Endothelial cell of umbilical vein (primary cell): Measurements from ENCODE around the gene FOXJ3. TPM values are rescaled to one million over a fixed set of nuclear protein-coding genes. Genes with fewer than 3 reads are reported as not detected.

Experiments used
- BruUV-seq: library from RNA; stranded (reverse); fragments of 400-500 nt; replicated peaks from 2 replicates; lab custom pipeline; 2021; lab: Mats Ljungman, UMichigan
- CTCF ChIA-PET: fragments of 300-600, 350-600 bp; sonication (Branson Sonifier 250); formaldehyde crosslinking; loops from one replicate; lab custom pipeline; 2021; ENCODE audit warnings: antibody characterized with exemption, inconsistent platforms; lab: Charles Lee
- POLR2A ChIA-PET: fragments of 300-600, 350-600 bp; sonication (Branson Sonifier 250); formaldehyde crosslinking; loops from one replicate; lab custom pipeline; 2021; ENCODE audit warnings: antibody characterized with exemption, inconsistent platforms; lab: Charles Lee
- DNase-seq: peaks from one replicate; pipeline ENCODE4 v3.0.0-alpha.2; 2011; ENCODE audit warnings: low read depth, low spot score
- FAIRE-seq: peaks from 2 replicates; lab custom pipeline; 2011; peaks lifted over from hg19 to GRCh38; lab: Jason Lieb, UNC
- H2AFZ ChIP-seq: 2 replicates; pipeline ENCODE4 v1.6.0; 2012; ENCODE audit warnings: low read depth, low read length, control low read depth, inconsistent platforms
- H3K27ac ChIP-seq: 2 replicates; pipeline ENCODE4 v1.5.1; 2011; ENCODE audit warnings: low read depth, mild to moderate bottlenecking, control low read depth, low read length, moderate library complexity; ENCODE audit not compliant: insufficient read depth
- H3K27me3 ChIP-seq, 2 experiments: 2 replicates each; pipeline versions ENCODE4 v1.6.0 to v1.6.1; 2011; ENCODE audit warnings: low read length in 2 of 2, mixed read lengths in 1 of 2; ENCODE audit not compliant: control insufficient read depth in 2 of 2, insufficient read depth in 2 of 2
- H3K36me3 ChIP-seq, 2 experiments: 2 replicates in 1 of 2; 3 replicates in 1 of 2; pipeline ENCODE4 v1.5.1; 2011; ENCODE audit warnings: low read length in 2 of 2, mild to moderate bottlenecking in 1 of 2, moderate library complexity in 1 of 2; ENCODE audit not compliant: control insufficient read depth in 2 of 2, insufficient read depth in 2 of 2; ENCODE audit errors: extremely low read depth in 1 of 2
- H3K4me1 ChIP-seq: 3 replicates; pipeline ENCODE4 v1.5.1; 2011; ENCODE audit warnings: mild to moderate bottlenecking, low read length; ENCODE audit not compliant: control insufficient read depth, insufficient read depth; ENCODE audit errors: extremely low read depth
- H3K4me2 ChIP-seq: 2 replicates; pipeline ENCODE4 v1.6.1; 2011; ENCODE audit warnings: low read length, control low read depth, mixed read lengths; ENCODE audit not compliant: insufficient read depth
- H3K4me3 ChIP-seq, 3 experiments: fragments of 200-600 bp in 1 of 3; sonication (generic), shearing (Covaris generic) in 1 of 3; replicated peaks in 1 of 3; 2 replicates each; pipeline ENCODE4 v1.5.1; 2011 to 2016; ENCODE audit warnings: control low read depth in 3 of 3, low read length in 3 of 3, mild to moderate bottlenecking in 2 of 3, inconsistent platforms in 1 of 3, low read depth in 1 of 3, moderate library complexity in 1 of 3; ENCODE audit not compliant: insufficient read depth in 1 of 3
- H3K79me2 ChIP-seq: 2 replicates; pipeline ENCODE4 v1.6.0; 2012; ENCODE audit warnings: low read length, inconsistent platforms; ENCODE audit not compliant: control insufficient read depth, insufficient read depth
- H3K9ac ChIP-seq: replicated peaks from 2 replicates; pipeline ENCODE3; 2011; ENCODE audit warnings: low read length, control low read depth; ENCODE audit not compliant: insufficient read depth; ENCODE audit errors: extremely low read depth
- H3K9me1 ChIP-seq: replicated peaks from 3 replicates; pipeline ENCODE4 v1.6.0; 2011; ENCODE audit warnings: mild to moderate bottlenecking, low read length; ENCODE audit not compliant: control insufficient read depth, insufficient read depth; ENCODE audit errors: extremely low read depth
- H3K9me3 ChIP-seq: replicated peaks from 2 replicates; pipeline ENCODE4 v1.5.1; 2012; ENCODE audit warnings: low read length, inconsistent platforms; ENCODE audit not compliant: control insufficient read depth, insufficient read depth
- H4K20me1 ChIP-seq: replicated peaks from 2 replicates; pipeline ENCODE3; 2011; ENCODE audit warnings: mild to moderate bottlenecking, low read length; ENCODE audit not compliant: control insufficient read depth, insufficient read depth; ENCODE audit errors: extremely low read depth
- CTCF ChIP-seq, 2 donors: IDR thresholded peaks; 1 replicate in 1 of 2; 2 replicates in 1 of 2; pipeline ENCODE4 v1.5.1; 2011; ENCODE audit warnings: low read length in 2 of 2, mild to moderate bottlenecking in 2 of 2, moderate library complexity in 2 of 2, control low read depth in 1 of 2, inconsistent platforms in 1 of 2, low read depth in 1 of 2; ENCODE audit not compliant: insufficient read depth in 1 of 2; ENCODE audit errors: extremely low read depth in 1 of 2
- EZH2 ChIP-seq: IDR thresholded peaks from 2 replicates; pipeline ENCODE4 v1.6.1; 2012; ENCODE audit warnings: borderline replicate concordance, low read depth, mild to moderate bottlenecking, moderate library complexity, low read length, inconsistent platforms; ENCODE audit not compliant: severe bottlenecking
- FOS ChIP-seq: IDR thresholded peaks from 2 replicates; pipeline ENCODE4 v1.6.1; 2011; ENCODE audit warnings: mild to moderate bottlenecking, low read length, moderate library complexity, borderline replicate concordance; ENCODE audit not compliant: insufficient read depth
- GATA2 ChIP-seq: IDR thresholded peaks from 2 replicates; pipeline ENCODE4 v1.7.0; 2011; ENCODE audit warnings: low read depth, mild to moderate bottlenecking, moderate library complexity, mixed read lengths, low read length; ENCODE audit not compliant: insufficient read length, insufficient read depth
- JUN ChIP-seq: IDR thresholded peaks from 2 replicates; pipeline ENCODE4 v1.6.1; 2011; ENCODE audit warnings: borderline replicate concordance, low read depth; ENCODE audit not compliant: insufficient read length, insufficient read depth
- MAX ChIP-seq: IDR thresholded peaks from 2 replicates; pipeline ENCODE4 v1.6.1; 2011; ENCODE audit not compliant: insufficient read depth, insufficient read length
- MYC ChIP-seq: IDR thresholded peaks from one replicate; pipeline ENCODE4 v1.6.1; 2011; ENCODE audit warnings: mild to moderate bottlenecking, low read depth, low read length
- POLR2A ChIP-seq: IDR thresholded peaks from 2 replicates; pipeline ENCODE4 v1.6.1; 2012; ENCODE audit warnings: low read depth, mild to moderate bottlenecking, control low read depth, low read length
- POLR2AphosphoS5 ChIP-seq: IDR thresholded peaks from 2 replicates; pipeline ENCODE4 v1.6.1; 2012; ENCODE audit warnings: low read depth, mild to moderate bottlenecking, control low read depth, low read length, moderate library complexity; ENCODE audit not compliant: insufficient read depth
- dilution Hi-C: fragments of 300-500 bp; cut with MboI; formaldehyde crosslinking; loops from one replicate; pipeline ENCODE4 v1.15.0; 2019; ENCODE audit warnings: low sequenced_read_pairs; ENCODE audit not compliant: extremely low pct_ligation_motif_present
- intact Hi-C: fragments of 100-400 bp; cut with micrococcal nuclease; formaldehyde crosslinking; loops from one replicate; pipeline ENCODE4 v1.10.0; 2022
- polyA plus RNA-seq, 4 experiments: library from polyadenylated mRNA; depleted of rRNA in 3 of 4; stranded (reverse) in 3 of 4; unstranded in 1 of 4; fragments of >200 nt; gene quantifications; 2 replicates each; pipeline versions ENCODE4 v1.2.1 to v1.2.3, GENCODE V29; 2011 to 2012; ENCODE audit warnings: missing spikeins in 1 of 4
- total RNA-seq: library from RNA; stranded (reverse); gene quantifications from 2 replicates; pipeline ENCODE4 v1.2.3, GENCODE V29; 2021

The FOXJ3 gene
- total and polyA plus RNA-seq, 2 donors (not counting 3 experiments of a cell fraction or from before 2014, with no cell fraction given): 34.7 to 38.8 TPM

GRCh38 chr1:42223036-42223435 lies 112.0 kb downstream of the FOXJ3 start:
- Histone ChIP-seq H3K79me2 (peaks cover 18% of the 10 kb centered on the region), H3K36me3 (no peaks in the 10 kb centered on the region), H4K20me1 (no peaks in the 10 kb centered on the region), H3K9me1 (no peaks in the 10 kb centered on the region), H3K27ac (no peak overlapping the region), H3K27me3 (no peaks in the 10 kb centered on the region), H3K4me1 (peaks cover 10% of the 10 kb centered on the region), H3K4me2 (no peak overlapping the region), H3K9me3 (no peaks in the 10 kb centered on the region), H2AFZ (no peak overlapping the region), H3K4me3 (no peak overlapping the region), H3K9ac (no peak overlapping the region)
- no TSS peak for BruUV-seq
- intact Hi-C loops: no loop called here
- no peak for TF ChIP-seq FOS
- TF ChIP-seq POLR2A: no peak
- no peak for TF ChIP-seq MAX
- DNase-seq (no peak), FAIRE-seq (no peak)
- dilution Hi-C loops: no loop called here
- POLR2A ChIA-PET: no interaction called here
- CTCF ChIA-PET: interaction anchor here (1.5 kb wide), 1 partner anchor 8 kb away, joined by 7 read pairs; no protein-coding TSS in a partner anchor

- CTCF ChIA-PET: no interaction called here
- dilution Hi-C loops (no loop called here), intact Hi-C loops (no loop called here)
- Histone ChIP-seq H2AFZ (no peak overlapping the region), H3K9ac (no peak overlapping the region), H3K9me3 (no peaks in the 10 kb centered on the region), H3K4me1 (peaks cover 10% of the 10 kb centered on the region), H3K27me3 (no peaks in the 10 kb centered on the region), H3K4me2 (no peak overlapping the region), H4K20me1 (no peaks in the 10 kb centered on the region), H3K79me2 (peaks cover 22% of the 10 kb centered on the region), H3K9me1 (no peaks in the 10 kb centered on the region), H3K36me3 (no peaks in the 10 kb centered on the region), H3K4me3 (no peak overlapping the region), H3K27ac (no peak overlapping the region)
- TF ChIP-seq MYC: no peak
- TF ChIP-seq JUN: no peak
- peak; percentile 32 for TF ChIP-seq FOS
- no peak for TF ChIP-seq EZH2
- no peak for TF ChIP-seq CTCF (IDR thresholded peaks at IDR 0.05; ENCODE audit: extremely low read depth in 1 of 2, insufficient read depth in 1 of 2, low read depth in 1 of 2, low read length in 2 of 2)
- no peak for TF ChIP-seq POLR2A
- no peak for TF ChIP-seq POLR2AphosphoS5
- no peak for TF ChIP-seq MAX
- peak; percentile 91 for TF ChIP-seq GATA2
- POLR2A ChIA-PET: no interaction called here
- DNase-seq: peak; percentile 24
- no TSS peak for BruUV-seq
- FAIRE-seq: peak; percentile 42
Measured at GRCh38 chr1:42221952-42222606, 113.0 kb downstream of the FOXJ3 start.
